Left lobe of liver (tissue), 2 donors: Measurements from ENCODE around the gene PRPF4. TPM values are rescaled to one million over a fixed set of nuclear protein-coding genes. Genes with fewer than 3 reads are reported as not detected.
A peak's percentile ranks its signal among the peaks of the same experiment; 100 is the strongest.
"Not testable (repeated sequence)": the region's sequence is repeated elsewhere in the genome, so short reads cannot be mapped to it uniquely, and the experiment has no call there.

Experiments
- ATAC-seq: fragments of 200-7000 bp; cut with Tn5 transposase; one replicate; pipeline ENCODE4 v1.9.1; 2020; ENCODE audit warnings: mild to moderate bottlenecking, moderate library complexity
- DNase-seq: peaks from one replicate; pipeline ENCODE4 v3.0.0-alpha.2; 2020; ENCODE audit warnings: low spot score
- total RNA-seq: library from RNA; stranded (reverse); gene quantifications from one replicate; pipeline ENCODE4 v1.2.1, GENCODE V29; 2021
- donor health status: DM: no; HTN: no; CAD: no; lungs with moderate emphysema.
- donor health status: DM: no; HTN: yes; CAD: no.

The PRPF4 gene
- 12.0 TPM for total RNA-seq

DNA sequence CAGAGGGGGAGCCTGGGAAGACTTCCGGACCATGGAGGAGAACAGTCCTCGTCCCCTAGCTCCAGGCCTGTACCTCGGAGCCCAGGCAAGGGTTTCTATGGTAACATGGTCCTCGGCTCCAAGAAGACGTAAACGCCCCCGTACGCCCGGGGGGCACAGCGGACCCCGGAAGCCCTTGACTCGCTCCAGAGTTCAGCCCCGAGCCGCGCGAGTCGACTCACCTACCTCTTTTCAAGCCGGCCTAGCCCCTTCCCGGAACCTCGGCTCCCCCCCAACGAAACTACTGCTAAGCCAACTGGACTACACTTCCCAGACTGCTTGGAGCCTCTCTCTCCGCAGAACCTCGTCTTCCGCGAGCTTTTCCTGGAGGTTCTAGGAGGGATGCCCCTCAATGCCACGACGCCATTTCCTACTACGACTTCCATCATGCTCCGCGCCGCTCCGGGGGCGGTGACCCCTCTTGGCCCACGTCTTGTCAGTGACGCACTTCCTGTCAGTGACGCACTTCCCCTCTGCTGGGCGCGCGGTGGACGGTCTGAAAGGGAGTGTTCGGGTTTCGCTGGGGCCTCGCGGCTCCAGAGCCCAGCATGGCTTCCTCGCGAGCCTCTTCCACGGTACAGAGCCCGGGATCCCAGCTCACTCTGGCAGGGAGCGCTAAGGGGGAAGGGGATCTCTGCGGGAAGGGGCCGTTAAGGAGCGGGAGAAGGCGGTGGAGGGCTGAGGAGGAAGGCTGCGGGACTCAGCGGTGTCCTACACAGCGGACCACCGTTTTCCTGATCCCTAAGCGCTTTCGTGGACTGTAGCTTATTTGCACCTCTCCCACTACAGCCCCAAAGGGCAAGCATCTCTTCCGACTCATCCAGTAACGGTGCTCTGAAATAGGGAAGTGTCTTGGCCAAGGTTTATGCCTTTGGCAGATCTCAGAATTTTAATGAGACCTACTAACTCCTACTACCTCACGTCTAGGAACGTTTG is at the start of gene PRPF4, which contains the start of gene CDC26:
PRPF4 (plus strand) TSS at position 502 of the 975 bp plus-strand sequence; CDS start at position 588, 86 bp downstream.
CDC26 (minus strand) TSS at position 416 of the 975 bp plus-strand sequence. CDS start 3,065 bp downstream, outside the sequence.
- DNase-seq, result peak; percentile 97
- ATAC-seq, result peak; percentile 91

DNA sequence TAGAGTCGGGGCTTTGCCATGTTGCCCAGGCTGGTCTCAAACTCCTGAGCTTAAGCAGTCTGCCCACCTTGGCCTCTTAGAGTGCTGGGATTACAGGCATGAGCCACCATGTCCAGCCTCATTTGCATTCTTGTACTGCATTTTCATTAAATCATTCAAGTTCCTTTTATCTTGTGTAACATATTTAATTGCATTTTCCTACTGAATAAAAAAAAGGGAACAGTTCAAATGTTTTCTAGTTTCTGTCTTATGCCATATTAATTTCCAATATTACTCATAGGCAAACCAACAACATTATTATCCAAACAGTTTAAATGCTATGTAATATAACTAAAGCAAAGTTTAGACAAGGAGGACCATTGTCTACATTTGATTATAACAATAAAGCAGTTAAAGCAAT is 48.0 kb upstream of the PRPF4 start:
- no peak for ATAC-seq
- DNase-seq, result no peak

DNA sequence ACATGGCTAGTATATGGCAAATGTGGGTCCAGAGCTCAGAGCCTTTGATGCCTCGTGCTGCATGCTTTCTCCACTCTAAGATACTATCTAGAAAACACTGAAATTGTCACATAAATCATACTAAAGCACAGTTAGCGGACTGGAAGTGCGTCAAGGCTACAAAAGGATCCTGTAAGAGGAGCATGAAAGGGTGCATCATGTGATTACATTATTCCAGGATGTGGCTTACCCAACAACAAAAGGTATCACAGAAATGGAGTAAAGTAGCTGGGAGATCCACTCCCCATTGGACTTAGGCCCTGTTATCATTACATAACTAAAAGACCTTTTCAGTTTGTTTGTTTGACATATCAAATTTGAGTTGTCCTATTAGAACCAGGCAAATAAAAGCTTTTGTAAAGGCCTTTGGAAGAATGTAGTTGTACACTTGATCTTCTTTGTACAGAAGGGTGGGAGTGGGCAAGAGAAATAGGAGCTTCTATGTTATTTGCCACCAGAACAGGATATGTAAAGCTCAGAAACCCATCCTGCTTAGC is 47.3 kb upstream of the PRPF4 start:
- peak; percentile 77 for ATAC-seq
- no peak for DNase-seq

DNA sequence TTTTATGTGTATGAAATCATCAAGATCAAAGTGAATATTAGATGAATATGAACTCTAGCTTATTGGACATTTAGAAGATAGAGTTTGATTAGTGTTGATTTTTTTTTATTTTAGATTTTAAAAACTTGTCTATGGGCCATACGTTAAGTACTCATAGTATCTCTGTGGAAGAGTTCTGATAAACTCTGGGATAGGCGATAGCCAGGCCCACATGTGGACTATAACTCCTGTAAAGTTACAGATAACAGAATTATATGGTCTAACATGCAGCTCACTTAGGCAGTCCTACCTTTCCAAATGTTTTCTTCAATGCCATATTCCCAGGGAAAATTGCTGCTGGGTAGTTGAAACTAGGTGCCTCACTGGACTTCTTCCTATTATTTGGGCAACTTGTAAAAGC is 43.8 kb upstream of the PRPF4 start:
- ATAC-seq (no peak), DNase-seq (no peak)

DNA sequence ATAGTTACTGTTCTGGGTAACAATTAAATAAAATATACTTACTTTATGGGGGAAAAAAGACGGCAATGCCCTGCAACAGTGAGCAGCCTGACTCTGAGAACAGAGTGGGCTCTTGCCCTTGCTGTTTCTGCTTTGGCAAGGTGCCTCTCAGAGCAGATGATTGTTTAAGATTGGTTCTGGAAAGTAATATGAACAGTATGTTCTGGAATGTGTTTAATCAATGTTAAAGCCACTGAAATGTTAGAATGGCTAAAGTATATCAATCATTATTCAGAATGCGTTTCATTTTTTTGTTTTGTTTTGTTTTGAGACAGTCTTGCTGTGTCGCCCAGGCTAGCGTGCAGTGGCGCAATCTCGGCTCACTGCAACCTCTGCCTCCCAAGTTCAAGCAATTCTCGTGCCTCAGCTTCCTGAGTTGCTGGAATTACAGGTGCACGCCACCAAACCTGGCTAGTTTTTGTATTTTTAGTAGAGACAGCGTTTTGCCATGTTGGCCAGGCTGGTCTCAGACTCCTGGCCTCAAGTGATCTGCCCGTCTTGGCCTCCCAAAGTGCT is 39.7 kb upstream of the PRPF4 start:
- not testable (repeated sequence) for DNase-seq

DNA sequence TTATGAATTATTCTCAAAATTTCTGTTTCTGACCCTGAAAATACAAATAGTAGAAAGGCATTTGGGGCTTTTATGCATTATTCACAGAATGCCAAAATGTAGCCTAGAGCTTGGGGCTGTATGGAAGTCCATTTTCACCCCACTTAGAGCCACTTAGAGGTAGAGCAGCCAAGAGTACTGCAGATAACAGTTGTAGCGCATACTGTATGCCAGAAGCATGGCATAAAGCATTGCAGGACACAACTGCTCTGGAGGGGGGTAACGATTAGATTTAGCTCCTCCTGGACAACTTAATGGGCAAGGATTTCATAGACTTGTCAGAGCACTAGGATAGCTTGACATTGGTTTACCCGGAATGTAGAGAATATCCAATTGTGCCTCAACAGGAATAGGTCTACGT is 38.4 kb upstream of the PRPF4 start:
- no peak for DNase-seq
- no peak for ATAC-seq

More for the DNA sequence above, 39.7 kb upstream of the PRPF4 start:
- ATAC-seq, result peak; percentile 24

DNA sequence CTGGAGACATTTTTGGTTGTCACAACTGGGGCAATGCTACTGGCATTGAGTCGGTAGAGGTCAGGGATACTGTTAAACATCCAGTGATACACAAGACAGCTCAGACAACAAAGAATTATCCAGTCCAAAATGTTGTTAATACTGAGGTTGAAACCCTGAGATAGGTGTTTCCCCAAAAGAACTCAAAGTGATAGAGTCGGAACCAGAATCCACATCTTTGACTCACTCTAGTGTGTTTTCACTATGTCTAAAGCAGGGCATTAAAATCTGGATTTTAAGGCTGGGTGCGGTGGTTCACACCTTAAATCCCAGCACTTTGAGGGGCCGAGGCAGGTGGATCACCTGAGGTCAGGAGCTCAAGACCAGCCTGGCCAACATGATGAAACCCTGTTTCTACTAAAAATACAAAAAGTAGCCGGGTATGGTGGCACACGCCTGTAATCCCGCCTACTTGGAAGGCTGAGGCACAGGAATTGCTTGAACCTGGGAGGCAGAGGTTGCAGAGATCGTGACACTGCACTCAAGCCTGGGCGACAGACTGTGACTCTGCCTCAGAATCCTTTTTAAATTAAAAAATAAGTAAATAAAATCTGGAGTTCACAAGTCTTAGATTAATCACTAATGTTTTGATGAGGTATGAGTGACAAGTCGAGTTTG is 37.1 kb upstream of the PRPF4 start:
- ATAC-seq, result peak; percentile 58
- DNase-seq, result no peak

DNA sequence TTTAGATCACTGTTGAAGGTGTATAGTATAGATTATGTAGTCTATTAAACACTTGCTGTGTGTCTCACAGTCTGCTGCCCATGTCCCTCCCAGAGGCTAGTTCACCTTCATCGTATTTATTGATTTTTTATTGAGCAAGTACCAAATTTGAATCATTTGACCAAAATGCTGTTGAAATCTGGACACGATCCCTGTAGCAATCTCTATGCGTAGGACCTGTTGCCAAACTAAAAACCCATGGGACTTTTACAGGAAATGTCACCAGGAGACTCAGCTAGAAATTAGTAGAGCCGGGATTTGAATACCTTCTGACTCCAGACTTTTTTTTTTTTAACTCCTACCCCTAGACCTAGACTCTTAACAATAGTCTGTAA is 36.6 kb upstream of the PRPF4 start:
- DNase-seq (no peak), ATAC-seq (peak; percentile 66)

DNA sequence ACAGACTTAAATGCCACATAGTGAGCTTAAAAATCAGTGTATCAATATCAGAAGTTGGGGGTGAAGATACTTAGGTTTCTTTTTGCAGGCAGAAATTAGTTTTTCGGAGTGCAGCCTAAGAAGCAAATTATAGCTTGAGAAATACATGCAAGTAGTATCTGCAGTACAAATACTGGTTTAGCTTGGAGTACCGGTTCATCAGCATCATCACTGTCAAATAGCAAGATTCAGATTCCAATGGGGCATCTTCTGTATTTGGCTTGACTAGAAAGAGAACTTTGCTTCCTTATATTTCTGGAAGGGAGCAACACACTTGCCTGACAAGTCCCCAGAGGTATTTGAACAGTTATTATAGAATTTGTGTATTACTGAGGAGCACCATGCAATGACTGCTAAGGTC is 34.3 kb upstream of the PRPF4 start:
- no peak for DNase-seq
- no peak for ATAC-seq

DNA sequence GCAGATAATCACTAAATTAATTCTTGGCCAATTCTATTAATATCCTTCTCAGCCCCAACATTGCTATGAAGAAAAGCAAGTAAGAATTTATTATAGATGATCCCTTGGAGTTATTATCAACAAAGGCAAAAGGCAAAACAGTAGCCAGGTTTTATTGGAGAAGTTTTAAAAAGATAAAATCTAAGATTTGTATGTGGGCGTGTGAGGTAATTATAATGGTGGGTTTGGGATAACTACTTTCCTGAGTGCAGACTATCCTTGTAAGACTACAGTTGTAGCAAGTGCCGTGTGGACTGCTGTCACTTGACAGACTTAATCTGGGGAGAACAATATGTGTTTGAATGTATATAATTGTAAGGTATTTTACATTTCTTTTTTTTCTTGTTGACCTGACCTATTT is 30.9 kb upstream of the PRPF4 start:
- DNase-seq, result no peak
- ATAC-seq, result no peak

DNA sequence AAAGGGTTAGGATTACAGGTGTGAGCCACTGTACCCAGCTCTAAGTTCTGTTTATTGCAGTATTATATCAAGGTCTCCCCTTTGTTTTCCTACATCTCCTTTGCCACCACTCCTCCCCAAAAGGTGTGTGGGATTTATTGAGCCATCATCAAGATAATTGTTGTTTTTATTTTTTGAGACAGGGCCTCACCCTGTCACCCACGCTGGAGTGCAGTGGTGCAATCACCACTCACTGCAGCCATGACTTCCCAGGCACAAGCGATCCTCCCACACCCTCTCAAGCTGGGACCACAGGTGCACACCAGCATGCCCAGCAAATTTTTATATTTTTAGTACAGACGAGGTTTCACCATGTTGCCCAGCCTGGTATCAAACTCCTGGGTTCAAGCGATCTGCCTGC is 29.6 kb upstream of the PRPF4 start:
- ATAC-seq (no peak), DNase-seq (no peak)

DNA sequence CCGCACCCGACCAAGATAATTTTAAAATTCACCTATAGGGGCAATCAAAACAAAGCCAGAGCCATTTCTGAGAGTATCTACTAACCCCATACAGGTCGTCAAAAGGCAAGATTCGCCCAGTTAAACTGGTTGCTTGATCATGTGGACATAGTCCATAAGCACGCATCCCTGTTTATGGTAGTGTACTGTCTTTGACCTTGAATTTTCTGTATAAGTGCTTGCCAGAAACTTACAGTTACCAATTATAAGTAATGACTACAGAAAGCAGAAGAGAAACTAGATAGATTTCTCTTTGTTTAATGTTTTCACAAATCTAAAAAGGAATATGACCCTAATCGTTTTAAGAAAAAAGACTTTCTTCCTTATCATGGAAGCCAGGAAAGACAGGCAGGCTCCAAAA is 28.5 kb upstream of the PRPF4 start:
- ATAC-seq (no peak), DNase-seq (no peak)

DNA sequence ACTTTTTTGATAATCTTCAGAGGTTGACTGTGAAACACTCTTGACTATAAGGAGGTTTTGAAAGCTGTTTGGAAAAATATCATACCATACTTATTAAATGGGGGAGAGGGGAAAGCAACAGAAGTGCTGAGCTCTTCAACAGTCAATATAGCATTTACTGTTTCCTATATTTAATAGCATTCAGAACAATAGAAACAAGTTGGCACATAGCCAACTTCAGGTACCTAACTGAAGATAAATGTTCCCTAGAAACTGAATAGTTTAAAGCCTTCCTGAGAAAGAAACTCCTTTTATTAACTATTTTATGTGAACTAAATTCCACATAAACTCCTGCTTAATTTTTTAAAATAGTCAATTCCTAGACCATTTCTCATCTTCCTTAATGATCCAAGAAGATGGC is 27.8 kb upstream of the PRPF4 start:
- ATAC-seq (no peak), DNase-seq (no peak)

DNA sequence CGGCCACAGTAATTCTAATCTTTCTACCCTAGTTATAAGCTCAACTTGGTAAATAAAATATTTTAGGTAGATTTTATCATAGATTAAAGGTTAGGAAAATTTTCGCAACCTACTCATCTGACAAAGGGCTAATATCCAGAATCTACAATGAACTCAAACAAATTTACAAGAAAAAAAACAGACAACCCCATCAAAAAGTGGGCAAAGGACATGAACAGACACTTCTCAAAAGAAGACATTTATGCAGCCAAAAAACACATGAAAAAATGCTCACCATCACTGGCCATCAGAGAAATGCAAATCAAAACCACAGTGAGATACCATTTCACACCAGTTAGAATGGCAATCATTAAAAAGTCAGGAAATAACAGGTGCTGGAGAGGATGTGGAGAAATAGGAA is 25.8 kb upstream of the PRPF4 start:
- ATAC-seq, result not testable (repeated sequence)

DNA sequence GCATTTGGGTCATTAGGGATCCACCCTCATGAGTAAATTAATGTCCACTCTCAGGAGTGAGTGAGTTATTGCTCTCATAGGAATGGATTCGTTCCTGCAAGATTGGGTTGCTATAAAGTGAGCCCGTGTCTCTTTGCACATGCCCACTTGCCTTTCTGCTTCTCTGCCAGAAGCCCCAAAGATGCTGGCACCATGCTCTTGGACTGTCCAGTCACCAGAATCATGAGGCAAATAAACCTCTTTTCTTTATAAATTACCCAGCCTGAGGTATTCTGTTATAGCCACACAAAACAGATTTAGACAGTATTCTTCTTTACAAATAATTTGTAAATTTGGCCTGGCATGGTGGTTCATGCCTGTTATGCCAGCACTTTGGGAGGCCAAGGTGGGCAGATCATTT is 24.7 kb upstream of the PRPF4 start:
- ATAC-seq (no peak), DNase-seq (no peak)

More for the DNA sequence above, 25.8 kb upstream of the PRPF4 start:
- DNase-seq, result not testable (repeated sequence)

DNA sequence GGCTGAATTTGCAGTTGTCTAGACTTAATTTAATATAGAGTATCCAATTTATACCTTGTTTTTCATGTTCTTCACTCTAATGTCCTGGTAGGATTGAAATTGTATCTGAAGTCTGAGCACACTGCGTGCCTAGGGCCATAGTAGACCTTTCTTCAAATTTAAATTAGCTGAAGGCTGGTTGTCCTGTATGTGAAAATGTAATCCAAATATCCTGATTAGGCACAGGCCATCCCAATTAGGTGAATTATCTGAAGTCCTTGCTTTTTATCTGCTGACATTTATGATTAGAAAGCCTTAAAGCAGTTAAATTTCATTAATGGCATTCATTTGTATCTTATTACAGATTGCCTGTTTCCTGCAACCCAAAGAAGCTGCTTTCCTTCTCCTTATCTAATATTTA is 20.5 kb upstream of the PRPF4 start:
- DNase-seq (no peak), ATAC-seq (no peak)

DNA sequence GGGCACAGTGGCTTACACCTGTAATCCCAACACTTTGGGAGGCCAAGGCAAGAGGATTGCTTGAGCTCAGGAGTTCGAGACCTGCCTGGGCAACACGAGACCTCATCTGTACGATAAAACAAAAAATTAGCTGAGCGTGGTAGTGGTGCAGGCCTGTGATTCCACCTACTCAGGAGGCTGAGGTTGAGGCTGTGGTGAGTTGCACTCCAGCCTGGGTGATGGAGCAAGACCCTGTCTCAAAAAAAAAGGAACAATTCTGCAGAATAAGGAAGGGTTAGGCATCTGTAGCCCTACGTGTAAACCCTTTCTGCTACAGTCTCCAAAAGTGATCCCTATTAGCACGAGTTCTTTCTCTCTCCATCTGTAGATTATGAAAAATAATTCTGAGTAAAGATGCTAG is 20.0 kb upstream of the PRPF4 start:
- DNase-seq, result no peak
- ATAC-seq, result no peak

DNA sequence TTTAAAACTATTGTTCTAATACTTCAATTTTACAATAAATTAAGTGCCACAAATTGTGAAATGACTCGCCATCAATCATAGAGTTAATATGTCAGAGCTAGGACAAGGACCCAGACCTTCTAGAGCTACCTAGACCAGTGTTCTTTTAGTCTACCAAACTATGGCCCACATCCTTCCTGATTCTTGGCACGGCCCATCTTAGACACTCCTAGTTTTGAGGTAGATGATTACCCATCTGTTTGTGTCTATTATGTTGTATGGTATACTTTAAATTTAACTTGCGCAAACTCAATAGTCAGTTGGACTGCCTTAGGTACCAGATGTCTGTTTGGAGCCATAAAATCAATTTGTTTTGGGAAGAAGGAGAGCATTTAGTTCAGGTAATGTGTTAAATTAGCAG is 17.6 kb upstream of the PRPF4 start:
- DNase-seq, result no peak
- peak; percentile 21 for ATAC-seq

DNA sequence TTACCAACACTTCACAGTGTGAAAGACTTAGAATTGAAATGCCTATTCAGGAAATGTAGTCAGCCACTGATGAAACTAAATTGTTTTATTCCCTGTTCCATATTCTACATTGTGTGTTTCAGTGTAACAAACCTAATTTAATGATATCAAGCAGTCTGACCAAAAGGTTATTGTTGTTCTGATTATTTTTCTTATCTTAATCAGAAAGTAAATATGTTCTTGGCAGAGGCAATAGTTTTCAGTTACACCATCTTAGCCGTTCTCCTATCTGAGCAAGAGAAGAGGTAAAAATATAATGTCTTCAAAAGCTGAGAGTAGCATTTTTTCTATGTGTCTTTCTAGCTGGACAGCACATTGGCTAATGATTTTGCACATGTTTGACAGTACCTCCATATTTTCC is 17.2 kb upstream of the PRPF4 start:
- DNase-seq, result no peak

DNA sequence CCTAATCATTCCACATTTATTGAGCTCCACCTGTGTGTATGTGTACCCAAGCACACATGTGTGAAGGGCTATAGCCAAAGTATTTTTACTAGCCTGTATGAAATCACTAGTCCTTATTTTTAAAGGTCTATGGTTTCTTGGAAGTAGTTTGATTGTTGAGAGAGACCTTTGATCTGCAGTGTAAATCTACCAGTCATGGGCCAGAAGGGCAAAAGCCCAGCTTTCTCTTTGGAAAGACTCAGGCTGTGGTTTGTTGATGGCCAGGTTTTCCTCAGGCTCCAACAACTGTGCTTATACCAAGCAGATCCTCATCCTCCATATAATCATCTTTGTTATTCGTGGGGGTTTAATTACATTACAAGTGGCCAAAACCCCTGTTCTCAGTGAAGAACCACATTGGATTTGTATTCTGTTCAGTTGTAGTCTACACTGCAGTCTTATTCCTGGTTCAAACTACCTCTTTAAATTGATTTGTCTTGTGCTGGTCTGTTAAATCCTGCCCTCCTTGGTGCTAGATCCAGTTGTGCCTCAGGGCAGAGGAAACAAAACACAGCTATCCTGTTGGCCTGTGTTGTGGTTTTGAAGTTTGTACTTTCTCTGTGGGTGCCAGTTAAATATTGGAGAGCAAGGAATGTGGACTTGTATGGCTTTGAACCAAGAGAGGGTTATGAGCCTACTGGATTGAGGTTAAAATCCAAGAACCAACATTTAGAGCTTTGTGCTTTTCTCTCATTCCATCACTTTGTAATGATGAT is 13.4 kb upstream of the PRPF4 start:
- ATAC-seq (peak; percentile 87), DNase-seq (peak; percentile 52)

More for the DNA sequence above, 17.2 kb upstream of the PRPF4 start:
- ATAC-seq, result peak; percentile 61

DNA sequence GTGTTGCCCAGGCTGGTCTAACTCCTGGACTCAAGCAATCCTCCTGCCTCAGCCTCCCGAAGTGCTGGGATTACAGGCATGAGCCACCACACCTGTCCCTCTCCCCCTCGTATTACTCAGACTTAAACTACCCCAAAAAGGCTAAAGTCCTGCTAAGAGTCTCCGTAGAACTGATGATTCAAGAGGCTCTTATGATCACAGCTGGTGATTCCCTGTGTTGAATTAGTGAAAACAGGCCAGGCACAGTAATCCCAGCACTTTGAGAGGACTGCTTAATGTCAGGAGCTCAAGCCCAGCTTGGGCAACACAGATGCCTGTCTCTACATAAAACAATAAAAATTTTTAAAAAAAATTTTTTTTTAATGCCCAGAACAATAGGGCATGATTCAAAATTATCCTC is 9.3 kb upstream of the PRPF4 start:
- ATAC-seq (no peak), DNase-seq (no peak)
